ENCODE data around the gene MACROD2.

Gene MACROD2

GRCh38 chr20:15061061-15061430, 1065.7 kb downstream of the MACROD2 start:
- TF ChIP-seq CTCF (IDR thresholded peaks at IDR 0.05; ENCODE audit: low read depth, low read length, missing control alignments): no peak
- no peak for DNase-seq (ENCODE audit: low read depth)
- in situ Hi-C loops (cut with HindIII; ENCODE audit: low sequenced_read_pairs): no loop called here
- H3K4me3 ChIP-seq (ENCODE audit: low read depth, low read length): no peak overlapping the region

- in situ Hi-C loops (cut with HindIII; ENCODE audit: low sequenced_read_pairs): no loop called here
- no peak for TF ChIP-seq CTCF (IDR thresholded peaks at IDR 0.05; ENCODE audit: low read depth, low read length, missing control alignments)
- H3K4me3 ChIP-seq (ENCODE audit: low read depth, low read length): no peak overlapping the region
- DNase-seq (ENCODE audit: low read depth): no peak
Measured at GRCh38 chr20:15061955-15062354, 1066.6 kb downstream of the MACROD2 start.

GRCh38 chr20:15063081-15063480, 1067.8 kb downstream of the MACROD2 start:
- no peak overlapping the region for H3K4me3 ChIP-seq (ENCODE audit: low read depth, low read length)
- DNase-seq (ENCODE audit: low read depth): no peak
- TF ChIP-seq CTCF (IDR thresholded peaks at IDR 0.05; ENCODE audit: low read depth, low read length, missing control alignments): no peak
- in situ Hi-C loops (cut with HindIII; ENCODE audit: low sequenced_read_pairs): no loop called here

GRCh38 chr20:15064741-15065140, 1069.4 kb downstream of the MACROD2 start:
- in situ Hi-C loops (cut with HindIII; ENCODE audit: low sequenced_read_pairs): no loop called here
- no peak for TF ChIP-seq CTCF (IDR thresholded peaks at IDR 0.05; ENCODE audit: low read depth, low read length, missing control alignments)
- DNase-seq (ENCODE audit: low read depth): no peak
- no peak overlapping the region for H3K4me3 ChIP-seq (ENCODE audit: low read depth, low read length)

DNA sequence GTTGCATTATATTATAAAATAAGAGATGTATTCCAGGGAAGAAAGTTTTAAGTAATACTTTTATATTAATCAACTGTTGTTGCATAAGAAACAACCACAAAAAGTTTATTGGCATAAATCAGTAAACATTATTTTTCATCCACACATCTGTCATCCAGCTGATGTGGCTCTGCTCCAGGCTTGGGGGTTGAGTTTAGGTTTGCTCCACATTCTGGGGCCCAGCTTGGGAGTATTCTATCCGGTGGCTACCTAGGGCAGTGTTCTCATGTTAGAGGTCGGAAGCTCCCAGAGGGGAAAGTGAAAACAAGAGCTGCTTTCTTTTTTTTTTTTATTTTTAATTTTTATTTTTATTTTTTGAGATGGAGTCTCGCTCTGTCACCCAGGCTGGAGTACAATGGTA, 1070.5 kb downstream of the MACROD2 start:
- in situ Hi-C loops (cut with HindIII; ENCODE audit: low sequenced_read_pairs): no loop called here
- no peak for DNase-seq (ENCODE audit: low read depth)
- TF ChIP-seq CTCF (IDR thresholded peaks at IDR 0.05; ENCODE audit: low read depth, low read length, missing control alignments): no peak
- no peak overlapping the region for H3K4me3 ChIP-seq (ENCODE audit: low read depth, low read length)

DNA sequence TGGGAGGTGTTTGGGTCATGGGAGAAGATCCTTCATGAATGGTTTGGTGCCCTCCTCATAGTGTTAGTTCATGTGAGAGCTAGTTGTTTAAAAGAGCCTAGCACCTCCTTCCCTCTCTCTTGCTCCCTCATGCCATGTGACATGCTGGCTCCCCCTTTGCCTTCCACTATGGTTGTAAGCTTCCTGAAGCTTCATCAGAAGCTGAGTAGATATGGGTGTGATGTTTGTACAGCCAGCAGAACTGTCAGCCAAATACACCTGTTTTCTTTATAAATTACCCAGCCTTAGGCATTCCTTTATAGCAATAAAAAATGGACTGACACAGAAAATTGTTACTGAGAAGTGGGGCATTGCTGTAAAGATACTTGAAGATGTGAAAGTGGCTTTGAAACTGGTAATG, 1073.2 kb downstream of the MACROD2 start:
- TF ChIP-seq CTCF (IDR thresholded peaks at IDR 0.05; ENCODE audit: low read depth, low read length, missing control alignments): no peak
- no peak for DNase-seq (ENCODE audit: low read depth)
- in situ Hi-C loops (cut with HindIII; ENCODE audit: low sequenced_read_pairs): no loop called here
- H3K4me3 ChIP-seq (ENCODE audit: low read depth, low read length): no peak overlapping the region

DNA sequence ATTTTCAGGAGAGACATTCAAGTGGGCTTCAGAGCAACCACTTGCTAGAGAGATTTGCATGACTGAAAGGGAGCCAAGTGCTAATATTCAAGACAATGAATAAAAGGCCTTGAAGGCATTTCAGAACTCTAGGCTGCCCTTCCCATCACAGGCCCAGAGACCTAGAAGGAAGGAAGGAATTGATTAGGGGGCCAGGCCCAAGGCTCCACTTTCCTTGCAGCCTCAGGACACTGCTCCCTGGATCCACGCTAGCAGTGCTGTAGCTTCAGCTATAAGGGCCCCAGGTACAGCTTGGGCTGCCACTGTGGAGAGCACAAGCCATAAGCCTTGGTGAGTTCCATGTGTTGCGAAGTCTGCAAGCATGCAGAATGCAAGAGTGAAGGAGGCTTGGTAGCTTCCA, 1074.0 kb downstream of the MACROD2 start:
- H3K4me3 ChIP-seq (ENCODE audit: low read depth, low read length): no peak overlapping the region
- no peak for DNase-seq (ENCODE audit: low read depth)
- TF ChIP-seq CTCF (IDR thresholded peaks at IDR 0.05; ENCODE audit: low read depth, low read length, missing control alignments): no peak
- in situ Hi-C loops (cut with HindIII; ENCODE audit: low sequenced_read_pairs): no loop called here

Measured in astrocyte of the cerebellum (primary cell).